ENCODE results near the gene STAC. TPM values are rescaled to one million over a fixed set of nuclear protein-coding genes. Genes with fewer than 3 reads are reported as not detected.
"Not testable (repeated sequence)": the region's sequence is repeated elsewhere in the genome, so short reads cannot be mapped to it uniquely, and the experiment has no call there.

Gene STAC
- total and polyA plus RNA-seq, 7 experiments from 2014 or later, result 0.22 TPM; not detected in 6

DNA sequence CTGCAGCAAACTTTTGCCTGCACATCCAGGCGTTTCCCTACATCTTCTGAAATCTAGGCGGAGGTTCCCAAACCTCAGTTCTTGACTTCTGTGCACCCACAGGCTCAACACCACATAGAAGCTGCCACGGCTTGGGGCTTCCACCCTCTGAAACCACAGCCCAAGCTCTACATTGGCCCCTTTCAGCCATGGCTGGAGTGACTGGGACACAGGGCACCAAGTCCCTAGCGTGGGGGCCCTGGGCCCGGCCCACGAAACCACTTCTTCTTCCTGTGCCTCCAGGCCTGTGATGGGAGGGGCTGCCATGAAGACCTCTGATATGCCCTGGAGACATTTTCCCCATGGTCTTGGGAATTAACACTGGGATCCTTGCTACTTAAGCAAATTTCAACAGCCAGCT, 91.7 kb downstream of the STAC start:
- H3K4me1 ChIP-seq (ENCODE audit: control insufficient read depth in 2 of 2, insufficient read depth in 2 of 2, low read length in 2 of 2); H3K27ac ChIP-seq (ENCODE audit: low read depth, low read length); intact Hi-C loops (cut with micrococcal nuclease); ATAC-seq; CTCF ChIA-PET; H3K36me3 Mint-ChIP-seq; H3K27ac Mint-ChIP-seq; H3K36me3 ChIP-seq (ENCODE audit: control insufficient read depth in 2 of 3, insufficient read depth in 3 of 3, low read length in 3 of 3); POLR2A ChIA-PET; H3K4me1 Mint-ChIP-seq; H3K4me3 Mint-ChIP-seq; H3K27me3 ChIP-seq (ENCODE audit: control insufficient read depth in 2 of 2, insufficient read depth in 2 of 2, low read length in 2 of 2); DNase-seq; H3K4me3 ChIP-seq (ENCODE audit: low read length); H3K9me3 ChIP-seq (ENCODE audit: control insufficient read depth in 2 of 3, low read length in 3 of 3): not testable (repeated sequence)
- peaks cover 0 to 25% (median 8%) of the 10 kb centered on the region in 11 donors for H3K9me3 Mint-ChIP-seq
- peaks cover 0 to 40% (median 10%) of the 10 kb centered on the region in 5 donors for H3K27me3 Mint-ChIP-seq

DNA sequence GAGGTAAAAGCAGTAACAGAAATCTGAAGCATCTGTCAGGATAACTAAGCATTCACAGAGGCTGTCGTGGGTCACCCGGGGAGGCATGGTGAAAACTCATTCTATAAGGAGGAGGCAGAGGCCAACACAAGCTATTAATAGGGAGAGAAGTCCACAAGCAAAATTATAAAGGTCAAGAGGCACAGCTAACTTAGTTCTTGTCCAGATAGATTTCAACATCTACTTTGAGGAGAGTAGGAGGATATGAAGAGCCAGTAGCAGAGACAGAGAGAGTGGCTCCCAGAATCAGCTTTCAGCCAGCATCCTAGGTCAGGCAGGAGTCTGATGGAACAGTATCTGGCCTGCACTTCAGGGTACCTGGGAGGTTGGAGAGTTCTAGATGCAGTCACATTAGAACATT, 95.3 kb downstream of the STAC start:
- intact Hi-C loops (cut with micrococcal nuclease), result no loop called here

DNA sequence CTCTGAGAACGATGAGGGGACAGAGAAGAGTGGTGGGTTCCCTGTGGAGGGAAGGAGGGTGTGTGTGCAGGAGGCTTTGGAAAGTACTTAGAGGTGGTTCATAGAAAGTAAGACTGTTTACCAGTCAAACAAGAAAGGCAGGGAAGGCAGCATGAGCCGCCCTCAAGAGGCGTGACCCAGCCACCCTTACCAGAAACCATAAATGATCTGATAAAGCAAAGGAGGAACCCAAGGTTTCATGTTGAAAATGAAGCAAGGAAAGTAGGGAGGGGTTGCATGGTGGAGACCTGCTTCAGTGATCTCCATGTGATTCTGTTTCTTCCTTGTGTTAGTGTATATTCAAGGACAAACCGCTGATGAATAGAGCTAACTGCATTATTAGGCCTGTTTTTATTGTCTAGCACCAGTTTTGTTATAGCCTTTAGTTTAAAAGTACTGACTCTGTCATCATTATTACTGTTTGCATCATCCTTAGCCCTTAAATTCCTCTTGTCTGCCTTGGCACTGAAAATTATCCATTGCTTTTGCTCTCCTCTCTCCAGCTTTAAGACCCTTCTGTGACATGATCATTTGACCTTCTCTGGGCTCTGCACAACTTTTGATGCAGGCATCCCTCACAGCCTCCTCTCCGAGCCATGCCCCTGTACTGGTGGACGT, 96.1 kb downstream of the STAC start:
- peaks cover 0 to 13% (median 7%) of the 10 kb centered on the region in 11 donors for H3K9me3 Mint-ChIP-seq
- Histone ChIP-seq H3K4me3 (ENCODE audit: low read length) (no peak overlapping the region), H3K36me3 (ENCODE audit: control insufficient read depth in 2 of 3, insufficient read depth in 3 of 3, low read length in 3 of 3) (no peaks in the 10 kb centered on the region), H3K4me1 (ENCODE audit: control insufficient read depth in 2 of 2, insufficient read depth in 2 of 2, low read length in 2 of 2) (no peaks in the 10 kb centered on the region), H3K27me3 (ENCODE audit: control insufficient read depth in 2 of 2, insufficient read depth in 2 of 2, low read length in 2 of 2) (no peaks in the 10 kb centered on the region), H3K27ac (ENCODE audit: low read depth, low read length) (no peak overlapping the region), H3K9me3 (ENCODE audit: control insufficient read depth in 2 of 3, low read length in 3 of 3) (no peaks in the 10 kb centered on the region)
- H3K4me3 Mint-ChIP-seq, result no peak overlapping the region
- CTCF ChIA-PET, result no interaction called here
- H3K36me3 Mint-ChIP-seq, result no peaks in the 10 kb centered on the region
- no peak overlapping the region for H3K27ac Mint-ChIP-seq
- POLR2A ChIA-PET, result no interaction called here
- H3K4me1 Mint-ChIP-seq, result peaks cover 0 to 1% (median 0%) of the 10 kb centered on the region in 7 donors
- intact Hi-C loops (cut with micrococcal nuclease), result no loop called here
- no peak for ATAC-seq
- H3K27me3 Mint-ChIP-seq, result peaks cover 0 to 18% (median 6%) of the 10 kb centered on the region in 5 donors
- no peak for DNase-seq

More for the DNA sequence above, 95.3 kb downstream of the STAC start:
- Mint-ChIP-seq H3K9me3 (peaks cover 0 to 18% (median 8%) of the 10 kb centered on the region in 11 donors), H3K27ac (no peak overlapping the region), H3K27me3 (peaks cover 0 to 25% (median 9%) of the 10 kb centered on the region in 5 donors), H3K4me1 (no peaks in the 10 kb centered on the region), H3K4me3 (no peak overlapping the region), H3K36me3 (no peaks in the 10 kb centered on the region)
- no peak for DNase-seq
- no peaks in the 10 kb centered on the region for H3K36me3 ChIP-seq (ENCODE audit: control insufficient read depth in 2 of 3, insufficient read depth in 3 of 3, low read length in 3 of 3)
- H3K27ac ChIP-seq (ENCODE audit: low read depth, low read length), result no peak overlapping the region
- no peaks in the 10 kb centered on the region for H3K27me3 ChIP-seq (ENCODE audit: control insufficient read depth in 2 of 2, insufficient read depth in 2 of 2, low read length in 2 of 2)
- no peak for ATAC-seq
- ChIA-PET CTCF (no interaction called here), POLR2A (no interaction called here)
- no peaks in the 10 kb centered on the region for H3K9me3 ChIP-seq (ENCODE audit: control insufficient read depth in 2 of 3, low read length in 3 of 3)
- no peaks in the 10 kb centered on the region for H3K4me1 ChIP-seq (ENCODE audit: control insufficient read depth in 2 of 2, insufficient read depth in 2 of 2, low read length in 2 of 2)
- H3K4me3 ChIP-seq (ENCODE audit: low read length), result no peak overlapping the region

DNA sequence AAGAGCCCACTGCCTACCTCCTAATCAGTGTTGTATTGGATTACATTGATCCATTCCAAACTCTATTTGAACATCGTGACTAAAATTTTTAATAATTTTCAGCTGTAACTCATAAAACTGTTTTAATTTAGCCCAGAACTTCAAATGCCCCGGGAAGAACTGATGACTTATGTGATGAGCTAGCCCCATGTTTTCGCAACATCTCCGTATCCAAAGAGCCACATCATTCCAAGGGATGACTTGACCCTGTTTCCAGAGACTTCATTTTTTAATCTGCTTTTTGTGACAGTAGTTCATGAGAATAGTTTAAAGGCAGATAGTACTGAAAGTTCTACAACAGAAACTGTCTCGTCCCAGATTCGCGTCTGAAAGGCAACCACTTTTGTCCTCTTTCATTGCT, 97.4 kb downstream of the STAC start:
- Mint-ChIP-seq H3K4me3 (no peak overlapping the region), H3K27ac (no peak overlapping the region), H3K9me3 (peaks cover 0 to 13% (median 3%) of the 10 kb centered on the region in 11 donors), H3K4me1 (peaks cover 0 to 3% (median 0%) of the 10 kb centered on the region in 7 donors), H3K36me3 (no peaks in the 10 kb centered on the region), H3K27me3 (peaks cover 0 to 18% (median 7%) of the 10 kb centered on the region in 5 donors)
- no peaks in the 10 kb centered on the region for H3K36me3 ChIP-seq (ENCODE audit: control insufficient read depth in 2 of 3, insufficient read depth in 3 of 3, low read length in 3 of 3)
- CTCF ChIA-PET, result no interaction called here
- no peak overlapping the region for H3K4me3 ChIP-seq (ENCODE audit: low read length)
- no peaks in the 10 kb centered on the region for H3K4me1 ChIP-seq (ENCODE audit: control insufficient read depth in 2 of 2, insufficient read depth in 2 of 2, low read length in 2 of 2)
- intact Hi-C loops (cut with micrococcal nuclease), result no loop called here
- no peaks in the 10 kb centered on the region for H3K27me3 ChIP-seq (ENCODE audit: control insufficient read depth in 2 of 2, insufficient read depth in 2 of 2, low read length in 2 of 2)
- ATAC-seq, result no peak
- H3K9me3 ChIP-seq (ENCODE audit: control insufficient read depth in 2 of 3, low read length in 3 of 3), result no peaks in the 10 kb centered on the region
- no peak for DNase-seq
- POLR2A ChIA-PET, result no interaction called here
- no peak overlapping the region for H3K27ac ChIP-seq (ENCODE audit: low read depth, low read length)

DNA sequence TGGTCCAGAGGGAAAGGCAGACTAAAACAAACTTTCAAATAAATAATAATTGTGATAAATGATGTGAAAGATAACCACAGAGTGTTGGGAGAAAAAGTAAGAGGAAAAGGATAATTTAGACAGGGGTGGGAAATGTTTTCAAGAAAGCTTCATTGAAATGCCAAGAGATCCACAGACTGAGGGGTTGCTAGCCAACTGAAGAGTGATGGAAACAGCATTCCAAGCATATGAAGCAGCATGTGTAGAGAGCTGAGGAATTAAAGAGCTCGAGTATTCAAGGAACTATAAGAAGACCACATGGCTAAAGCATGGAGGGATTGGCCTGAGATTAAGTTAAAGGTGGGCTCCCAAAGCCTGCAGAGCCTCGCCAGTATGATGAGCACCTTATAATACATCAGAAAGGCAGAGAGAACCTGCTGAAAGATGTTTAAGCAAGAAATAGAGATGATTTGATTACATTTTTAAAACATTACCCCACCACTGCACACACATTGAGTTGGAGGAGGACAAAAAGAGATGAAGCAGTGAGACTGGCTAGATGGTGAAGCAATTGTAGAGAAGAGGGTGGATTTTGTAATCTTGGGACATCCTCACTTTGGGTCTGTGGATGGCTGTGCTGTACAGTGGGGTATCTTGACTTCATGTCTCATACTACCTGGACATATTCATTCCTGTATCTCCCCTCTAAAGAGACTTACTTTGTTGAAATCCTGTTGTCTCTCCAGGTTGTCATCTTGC, 100.8 kb downstream of the STAC start:
- ChIA-PET CTCF (no interaction called here), POLR2A (no interaction called here)
- intact Hi-C loops (cut with micrococcal nuclease), result no loop called here
- H3K4me3 ChIP-seq (ENCODE audit: low read length), result no peak overlapping the region
- no peaks in the 10 kb centered on the region for H3K27me3 ChIP-seq (ENCODE audit: control insufficient read depth in 2 of 2, insufficient read depth in 2 of 2, low read length in 2 of 2)
- no peak overlapping the region for H3K27ac Mint-ChIP-seq
- no peaks in the 10 kb centered on the region for H3K36me3 Mint-ChIP-seq
- H3K36me3 ChIP-seq (ENCODE audit: control insufficient read depth in 2 of 3, insufficient read depth in 3 of 3, low read length in 3 of 3), result no peaks in the 10 kb centered on the region
- H3K9me3 Mint-ChIP-seq, result peaks cover 0 to 13% (median 3%) of the 10 kb centered on the region in 11 donors
- H3K27me3 Mint-ChIP-seq, result peaks cover 0 to 10% (median 7%) of the 10 kb centered on the region in 5 donors
- H3K27ac ChIP-seq (ENCODE audit: low read depth, low read length), result no peak overlapping the region
- ATAC-seq (no peak), DNase-seq (no peak)
- H3K4me1 ChIP-seq (ENCODE audit: control insufficient read depth in 2 of 2, insufficient read depth in 2 of 2, low read length in 2 of 2), result no peaks in the 10 kb centered on the region
- peaks cover 0 to 3% (median 0%) of the 10 kb centered on the region in 7 donors for H3K4me1 Mint-ChIP-seq
- no peaks in the 10 kb centered on the region for H3K9me3 ChIP-seq (ENCODE audit: control insufficient read depth in 2 of 3, low read length in 3 of 3)
- H3K4me3 Mint-ChIP-seq, result no peak overlapping the region

DNA sequence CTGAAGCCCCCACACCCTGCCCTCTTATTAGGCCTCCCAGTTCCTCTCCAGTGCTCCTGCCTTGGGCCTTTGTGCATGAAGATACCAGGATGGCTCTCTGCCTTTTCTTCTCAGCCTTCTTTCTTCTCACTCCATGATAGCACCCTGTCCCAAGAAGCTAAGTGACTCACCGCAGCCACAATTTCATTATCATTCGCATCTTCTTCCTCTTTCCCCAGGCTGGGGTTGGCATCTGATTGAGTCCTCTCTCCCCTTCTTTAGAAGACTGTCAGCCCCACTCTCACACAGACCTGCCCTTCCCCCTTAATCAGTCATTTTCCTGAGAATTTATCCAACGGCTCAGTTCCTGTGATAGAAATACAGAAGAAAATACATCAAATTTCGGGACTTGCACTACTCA, 102.0 kb downstream of the STAC start:
- Mint-ChIP-seq H3K9me3 (peaks cover 0 to 13% (median 3%) of the 10 kb centered on the region in 11 donors), H3K4me1 (peaks cover 0 to 3% (median 0%) of the 10 kb centered on the region in 7 donors), H3K36me3 (no peaks in the 10 kb centered on the region), H3K27ac (no peak overlapping the region), H3K4me3 (no peak overlapping the region), H3K27me3 (peaks cover 0 to 10% (median 7%) of the 10 kb centered on the region in 5 donors)
- Histone ChIP-seq H3K4me1 (ENCODE audit: control insufficient read depth in 2 of 2, insufficient read depth in 2 of 2, low read length in 2 of 2) (no peaks in the 10 kb centered on the region), H3K4me3 (ENCODE audit: low read length) (no peak overlapping the region), H3K27me3 (ENCODE audit: control insufficient read depth in 2 of 2, insufficient read depth in 2 of 2, low read length in 2 of 2) (no peaks in the 10 kb centered on the region), H3K36me3 (ENCODE audit: control insufficient read depth in 2 of 3, insufficient read depth in 3 of 3, low read length in 3 of 3) (no peaks in the 10 kb centered on the region), H3K9me3 (ENCODE audit: control insufficient read depth in 2 of 3, low read length in 3 of 3) (no peaks in the 10 kb centered on the region), H3K27ac (ENCODE audit: low read depth, low read length) (no peak overlapping the region)
- ChIA-PET CTCF (no interaction called here), POLR2A (no interaction called here)
- intact Hi-C loops (cut with micrococcal nuclease), result no loop called here
- ATAC-seq (peak; percentile 54), DNase-seq (no peak)

DNA sequence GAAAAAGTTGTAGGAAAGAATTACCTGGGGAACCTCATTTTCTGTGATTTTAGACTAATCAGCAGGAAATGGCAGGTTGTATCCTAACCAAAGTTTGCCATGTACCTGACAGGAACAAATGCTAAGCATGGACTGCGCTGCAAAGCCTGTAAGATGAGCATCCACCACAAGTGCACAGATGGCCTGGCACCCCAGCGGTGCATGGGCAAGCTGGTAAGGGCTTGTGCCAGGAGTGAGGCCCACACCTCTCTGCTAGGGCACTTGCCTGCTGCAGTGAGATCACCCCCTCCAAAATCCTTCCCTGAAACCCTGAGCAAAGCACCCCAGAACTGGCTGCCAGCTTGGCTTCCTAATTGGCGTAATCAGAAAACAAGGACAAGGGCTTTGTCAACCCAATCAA, 102.6 kb downstream of the STAC start:
- no peaks in the 10 kb centered on the region for H3K4me1 ChIP-seq (ENCODE audit: control insufficient read depth in 2 of 2, insufficient read depth in 2 of 2, low read length in 2 of 2)
- no peak overlapping the region for H3K27ac ChIP-seq (ENCODE audit: low read depth, low read length)
- intact Hi-C loops (cut with micrococcal nuclease), result no loop called here
- ChIA-PET CTCF (no interaction called here), POLR2A (no interaction called here)
- Mint-ChIP-seq H3K9me3 (peaks cover 0 to 13% (median 3%) of the 10 kb centered on the region in 11 donors), H3K4me3 (no peak overlapping the region), H3K27ac (no peak overlapping the region), H3K36me3 (no peaks in the 10 kb centered on the region), H3K27me3 (peaks cover 0 to 10% (median 7%) of the 10 kb centered on the region in 5 donors), H3K4me1 (peaks cover 0 to 3% (median 0%) of the 10 kb centered on the region in 7 donors)
- no peak for DNase-seq
- H3K9me3 ChIP-seq (ENCODE audit: control insufficient read depth in 2 of 3, low read length in 3 of 3), result no peaks in the 10 kb centered on the region
- H3K36me3 ChIP-seq (ENCODE audit: control insufficient read depth in 2 of 3, insufficient read depth in 3 of 3, low read length in 3 of 3), result no peaks in the 10 kb centered on the region
- H3K4me3 ChIP-seq (ENCODE audit: low read length), result no peak overlapping the region
- H3K27me3 ChIP-seq (ENCODE audit: control insufficient read depth in 2 of 2, insufficient read depth in 2 of 2, low read length in 2 of 2), result no peaks in the 10 kb centered on the region
- ATAC-seq, result no peak
